Frontal cortex (tissue), 4 donors: ENCODE measurements around the gene PIMREG. TPM values are rescaled to one million over a fixed set of nuclear protein-coding genes. Genes with fewer than 3 reads are reported as not detected.
"Not testable (repeated sequence)": the region's sequence is repeated elsewhere in the genome, so short reads cannot be mapped to it uniquely, and the experiment has no call there.

Experiments
- DNase-seq, 2 donors: peaks; one replicate each; pipeline ENCODE4 v3.0.0; 2012; ENCODE audit warnings: low spot score in 2 of 2
- FAIRE-seq: peaks from 2 replicates; lab custom pipeline; 2012; peaks lifted over from hg19 to GRCh38; lab: Jason Lieb, UNC
- total RNA-seq: library from RNA; depleted of rRNA; stranded (reverse); fragments of >200 nt; gene quantifications from one replicate; pipeline ENCODE4 v1.2.3, GENCODE V29; 2014
- donor health status: control.
- donor health status: control.
- donor health status: control.

Gene PIMREG
- total RNA-seq, 1 donor from 2014 or later: 4.1 TPM

GRCh38 chr17:6474906-6475305 is 30.7 kb downstream of the PIMREG start:
- FAIRE-seq (no peak), DNase-seq (no peak)

DNA sequence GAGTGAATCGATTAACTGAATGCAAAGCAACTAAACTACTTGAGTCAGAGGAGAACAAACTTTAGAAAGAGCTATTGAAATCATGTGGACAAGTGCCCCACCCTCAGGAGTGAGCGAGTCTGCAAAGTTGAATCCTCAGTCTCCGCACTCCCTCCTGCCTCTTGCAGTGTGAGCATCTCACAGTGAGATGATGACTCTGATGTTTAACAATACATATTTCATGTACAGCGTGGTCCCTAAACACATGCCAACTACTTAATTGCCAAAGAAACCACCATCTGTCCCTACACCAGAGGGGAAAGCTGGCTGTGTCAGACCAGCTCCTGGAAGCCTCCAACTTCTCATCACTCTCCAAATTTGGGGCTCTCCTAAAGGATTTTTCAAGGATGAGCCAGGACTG is 31.2 kb downstream of the PIMREG start:
- FAIRE-seq (no peak), DNase-seq (no peak)

DNA sequence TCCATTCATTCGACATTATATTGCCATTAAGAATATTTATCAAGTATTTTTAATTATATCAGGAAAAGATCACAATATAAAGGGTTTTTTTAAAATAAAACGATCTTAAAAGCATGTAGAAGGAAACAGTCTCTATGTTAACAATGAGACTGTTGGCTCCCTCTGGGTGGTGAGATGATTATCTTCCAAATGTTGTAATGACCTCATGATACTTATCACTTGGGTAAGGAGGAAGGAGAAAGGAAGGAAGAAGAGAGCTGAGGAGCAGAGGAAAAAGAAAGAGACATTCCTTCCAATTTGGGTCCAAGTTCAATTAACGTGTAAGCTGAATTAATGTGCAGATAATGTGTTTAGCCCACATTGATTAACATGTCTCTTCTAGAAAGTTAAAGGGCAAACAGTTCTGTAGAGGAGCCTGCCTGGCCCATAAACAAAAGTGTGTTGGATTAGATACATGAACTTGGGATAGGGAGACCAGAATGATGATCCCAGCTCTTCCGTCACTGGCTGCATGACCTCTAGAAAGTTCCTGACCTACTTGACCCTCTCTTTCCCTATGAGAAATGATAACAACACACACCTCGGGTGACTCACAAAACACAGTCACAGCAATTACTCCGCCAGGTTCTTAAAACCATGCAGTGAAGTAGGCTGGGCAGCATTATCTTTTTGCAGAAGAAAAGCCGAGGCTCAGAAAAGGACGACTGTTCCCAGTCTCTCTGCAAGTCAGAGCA is 32.0 kb downstream of the PIMREG start:
- FAIRE-seq: no peak

DNA sequence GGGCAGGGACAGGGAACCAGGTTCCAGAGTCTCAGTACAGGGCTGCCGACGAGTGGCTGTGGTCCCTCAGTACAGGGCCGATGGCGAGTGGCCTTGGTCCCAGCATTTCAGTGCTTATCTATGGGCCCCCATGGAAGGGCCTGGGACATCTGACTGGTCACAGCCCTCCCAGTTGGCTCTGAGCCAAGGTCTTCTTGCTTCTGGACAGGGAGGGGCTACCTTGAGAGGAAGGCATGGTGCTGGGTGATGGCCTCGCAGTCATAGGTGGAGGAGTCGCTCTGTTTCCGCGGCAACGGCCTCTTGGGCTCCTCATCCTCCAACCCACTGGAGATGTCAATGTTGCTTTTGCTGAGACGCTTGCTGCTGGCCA is 32.5 kb downstream of the PIMREG start:
- no peak for FAIRE-seq
- no peak for DNase-seq

More for the DNA sequence above, 32.0 kb downstream of the PIMREG start:
- DNase-seq: no peak

DNA sequence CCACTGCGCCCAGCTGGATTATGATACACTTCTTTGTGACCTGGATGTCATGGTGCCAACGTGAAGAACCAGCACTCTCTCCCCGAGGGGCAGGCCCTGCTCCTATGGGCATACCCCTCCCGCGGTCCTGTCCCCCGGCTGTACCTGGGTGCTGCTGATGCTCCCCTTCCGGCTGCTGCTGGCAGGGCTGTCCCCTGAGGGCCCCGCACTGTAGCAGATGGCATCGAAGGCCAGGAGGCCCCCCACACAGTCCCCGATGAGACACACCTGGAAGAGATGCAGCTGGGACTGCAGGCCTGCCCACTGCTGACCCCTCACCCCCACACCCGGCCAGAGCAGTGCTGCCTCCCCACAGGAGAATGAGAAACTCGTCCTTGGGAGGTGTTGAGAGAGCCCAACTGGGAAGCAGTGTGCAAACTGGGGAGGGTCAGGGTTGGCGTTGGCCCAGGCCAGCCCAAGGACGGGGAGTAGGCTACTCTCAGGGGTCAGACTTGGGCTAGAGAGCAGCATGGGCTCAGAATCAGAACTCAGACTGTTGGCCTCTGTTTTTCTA is 33.7 kb downstream of the PIMREG start:
- DNase-seq: no peak

GRCh38 chr17:6478486-6478885 is 34.2 kb downstream of the PIMREG start:
- FAIRE-seq: no peak
- DNase-seq: no peak

More for the DNA sequence above, 33.7 kb downstream of the PIMREG start:
- no peak for FAIRE-seq

DNA sequence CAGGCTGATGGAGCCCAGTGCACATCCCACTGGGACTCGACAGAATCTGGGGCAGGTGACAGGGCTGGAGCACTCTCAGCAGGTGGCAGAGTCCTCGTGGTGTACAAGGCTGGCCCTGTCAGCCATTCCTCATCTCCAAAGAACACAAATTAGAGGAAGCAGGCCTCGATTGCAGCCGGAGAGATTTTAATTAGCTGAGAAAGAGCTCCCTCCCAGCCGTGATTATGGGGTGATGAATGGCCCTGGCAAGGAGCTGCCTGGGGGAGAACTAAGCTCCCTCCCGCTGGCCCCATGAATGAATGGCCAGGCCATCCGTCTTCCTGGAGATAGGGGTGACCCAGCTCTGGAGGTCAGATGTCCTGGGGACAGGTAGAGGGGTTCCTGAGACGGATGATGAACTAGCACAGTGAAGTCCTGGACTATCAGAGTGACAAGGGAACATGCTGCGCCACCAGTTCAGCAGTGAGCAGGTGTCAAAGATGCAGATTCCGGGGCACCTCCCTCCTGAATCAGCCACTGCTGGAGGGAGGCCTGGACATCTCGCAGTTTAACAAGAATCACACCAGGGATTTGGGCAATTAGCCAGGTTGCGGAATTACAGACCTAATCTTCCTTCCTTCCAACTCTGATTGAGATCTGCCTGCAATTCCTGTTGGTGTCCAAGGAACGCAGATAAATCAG is 35.5 kb downstream of the PIMREG start:
- no peak for DNase-seq
- FAIRE-seq: no peak

GRCh38 chr17:6480303-6480675 is 36.0 kb downstream of the PIMREG start:
- DNase-seq: no peak
- no peak for FAIRE-seq

DNA sequence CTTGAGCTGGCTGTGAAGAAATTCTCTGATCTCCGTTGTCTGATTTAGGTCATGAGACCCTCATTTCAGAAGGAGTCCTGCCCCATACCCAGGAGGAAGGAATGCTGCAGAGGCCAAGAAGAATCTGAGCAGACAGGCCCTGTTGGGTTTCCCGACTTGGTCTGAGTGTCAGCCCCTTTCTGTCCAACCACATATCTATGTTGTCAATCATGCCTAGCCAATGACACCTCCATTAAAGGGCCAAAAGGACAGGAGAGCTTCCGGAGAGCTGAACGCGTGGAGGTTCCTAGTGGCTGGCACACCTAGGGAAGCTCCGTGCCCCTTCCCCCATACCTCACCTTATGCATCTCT is 37.8 kb downstream of the PIMREG start:
- no peak for FAIRE-seq

DNA sequence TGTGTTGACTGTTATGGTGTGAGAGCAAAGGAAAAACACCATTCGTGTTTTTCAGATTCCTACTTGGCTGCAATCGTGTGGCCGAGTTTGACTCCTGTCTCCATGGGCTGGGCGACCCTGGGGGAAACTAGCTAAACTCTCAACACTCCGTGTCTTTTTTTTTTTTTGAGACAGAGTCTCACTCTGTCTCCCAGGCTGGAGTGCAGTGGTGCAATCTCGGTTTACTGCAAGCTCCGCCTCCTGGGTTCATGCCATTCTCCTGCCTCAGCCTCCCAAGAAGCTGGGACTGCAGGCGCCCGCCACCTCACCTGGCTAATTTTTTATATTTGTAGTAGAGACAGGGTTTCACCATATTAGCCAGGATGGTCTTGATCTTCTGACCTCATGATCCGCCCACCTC is 38.5 kb downstream of the PIMREG start:
- DNase-seq, FAIRE-seq: not testable (repeated sequence)

More for the DNA sequence above, 37.8 kb downstream of the PIMREG start:
- no peak for DNase-seq

GRCh38 chr17:6483507-6483906 is 39.3 kb downstream of the PIMREG start:
- DNase-seq (no peak), FAIRE-seq (no peak)

DNA sequence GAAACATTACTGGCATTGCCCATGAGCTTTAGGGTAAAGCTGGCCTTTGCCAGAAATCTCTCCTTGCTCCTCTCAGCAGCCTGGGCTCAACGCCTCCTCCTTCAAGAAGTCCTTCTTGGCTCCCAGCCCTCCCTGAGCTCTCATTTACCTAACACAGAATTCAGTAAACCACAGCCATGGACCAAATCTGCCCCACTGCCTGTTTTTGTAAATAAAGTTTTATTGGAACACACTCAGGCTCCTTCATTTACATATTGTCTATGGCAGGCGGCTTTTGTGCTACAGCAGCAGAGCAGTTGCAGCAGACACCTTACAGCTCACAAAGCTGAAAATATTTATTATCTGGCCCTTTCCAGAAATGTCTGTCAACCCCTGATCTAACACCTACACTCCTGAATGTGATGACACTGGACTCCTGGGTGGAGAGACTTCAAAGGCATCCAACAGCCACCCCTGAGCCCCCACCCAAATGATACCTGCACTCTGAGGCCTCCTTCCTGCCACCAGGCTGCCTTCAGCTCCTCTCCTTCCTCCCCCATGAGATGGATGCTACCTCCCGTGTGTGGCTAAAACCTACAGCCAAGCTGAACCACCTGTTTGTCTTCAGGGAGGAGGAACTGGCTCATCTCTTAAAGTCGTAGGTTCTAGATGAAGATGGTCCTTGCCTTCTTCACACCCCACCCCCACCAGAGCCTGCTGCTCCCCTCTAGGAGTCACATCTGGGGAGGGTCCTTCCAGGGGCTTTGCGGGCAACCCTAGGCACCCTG is 41.6 kb downstream of the PIMREG start:
- FAIRE-seq (no peak), DNase-seq (no peak)

DNA sequence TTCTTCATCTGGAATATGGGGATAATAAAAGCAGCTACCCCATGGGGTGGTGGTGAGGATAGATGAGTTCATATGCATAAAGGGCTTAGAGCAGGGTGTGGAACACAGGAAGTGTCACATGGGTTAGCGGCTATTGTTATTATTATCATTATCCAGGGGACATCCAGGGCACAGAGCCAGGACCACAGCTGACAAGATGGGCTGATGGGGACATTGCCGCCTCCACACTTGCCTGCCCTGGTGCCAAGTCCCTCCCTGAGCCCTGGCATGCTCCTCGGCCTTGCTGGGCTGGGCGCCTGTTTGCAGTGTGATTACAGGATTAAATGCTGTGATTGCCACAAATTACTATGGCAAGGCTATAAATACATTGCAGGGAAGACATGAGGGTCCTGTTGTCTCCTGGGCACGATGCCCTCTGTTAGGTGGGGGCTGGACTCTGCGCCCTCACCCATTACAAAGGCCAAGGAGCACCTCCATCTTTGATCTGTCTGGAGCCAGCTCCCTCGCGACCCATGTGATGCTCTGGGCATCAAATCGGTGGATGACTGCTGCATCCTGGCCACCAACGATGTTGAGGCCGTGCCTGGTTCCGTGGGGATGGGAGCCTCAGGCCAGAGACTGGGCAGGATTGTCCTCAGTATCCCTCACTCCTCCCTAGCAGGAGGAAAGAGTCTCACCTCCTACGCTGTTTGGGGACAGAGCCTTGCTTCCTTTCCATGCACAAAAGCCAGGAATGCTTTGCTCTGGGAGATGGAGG is 43.2 kb downstream of the PIMREG start:
- DNase-seq (no peak), FAIRE-seq (no peak)

- DNase-seq (no peak), FAIRE-seq (no peak)
Measured at GRCh38 chr17:6488008-6488539, 43.8 kb downstream of the PIMREG start.

GRCh38 chr17:6489016-6489550 is 44.8 kb downstream of the PIMREG start:
- DNase-seq: no peak
- no peak for FAIRE-seq

DNA sequence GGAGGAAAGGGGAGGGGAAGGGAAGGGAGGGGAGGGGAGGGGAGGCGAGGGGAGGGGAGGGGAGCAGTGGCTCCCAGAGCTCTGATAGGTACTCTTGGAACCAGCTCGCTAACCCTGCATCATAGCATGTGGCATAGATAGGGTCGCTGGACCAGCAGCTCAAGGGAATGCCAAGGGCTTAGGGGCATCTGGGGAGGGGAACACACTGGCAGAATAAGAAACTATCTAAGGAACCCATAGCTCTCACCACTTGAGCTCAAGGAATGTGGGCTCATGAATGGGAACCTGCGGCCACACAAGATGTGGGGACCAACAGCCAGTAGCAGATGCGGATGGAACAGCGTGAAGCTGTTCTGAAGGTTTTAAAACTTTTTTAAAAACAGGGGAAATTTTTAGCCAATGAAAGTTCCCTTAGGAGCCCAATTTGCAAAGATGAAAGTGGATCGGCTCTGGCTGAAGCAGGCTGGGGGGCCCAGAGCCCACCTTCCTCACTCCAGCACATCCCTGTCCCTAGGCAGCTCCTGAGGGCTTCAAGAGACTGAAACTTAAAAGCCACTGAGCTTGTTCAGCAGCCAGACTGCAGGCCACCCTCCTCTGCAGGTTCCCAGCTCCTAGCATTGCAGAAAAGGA is 46.9 kb downstream of the PIMREG start:
- FAIRE-seq: no peak
- DNase-seq: no peak

DNA sequence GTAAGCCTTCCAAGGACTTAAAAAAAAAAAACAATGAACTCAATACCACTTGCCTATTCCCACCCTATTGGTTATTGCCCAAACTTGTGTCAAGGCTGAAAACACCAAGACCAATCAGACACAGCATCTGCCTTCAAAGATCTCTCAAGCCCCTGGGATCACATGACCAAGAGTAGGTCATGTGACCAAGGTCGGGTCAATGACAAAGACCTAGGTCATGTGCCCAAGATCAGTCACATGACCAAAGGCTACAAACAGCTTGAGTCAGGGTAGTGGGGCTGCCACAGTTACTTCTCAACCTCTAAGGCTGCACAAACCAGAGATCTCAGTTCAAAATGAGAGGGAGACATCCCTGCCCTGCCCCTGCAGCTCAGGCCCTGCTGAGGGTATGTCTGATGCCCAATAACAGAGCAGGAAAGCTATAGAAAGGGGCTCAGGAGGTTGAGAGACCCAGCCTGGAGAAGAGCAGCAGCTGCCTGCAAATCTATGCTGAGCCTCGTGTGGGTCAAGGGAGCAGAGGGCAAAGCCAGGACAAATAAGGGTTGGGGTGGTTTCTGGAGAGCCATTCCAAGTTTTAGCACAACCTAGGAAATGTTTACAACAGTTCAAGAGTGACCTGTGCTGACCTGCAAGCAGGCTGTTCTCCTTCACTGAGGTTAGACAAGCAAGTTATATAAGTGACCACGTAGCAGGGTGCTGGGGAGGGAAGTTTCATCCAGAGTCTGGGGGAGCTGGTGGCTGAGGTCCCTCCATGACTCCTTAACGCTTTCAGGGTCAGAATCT is 48.8 kb downstream of the PIMREG start:
- DNase-seq (no peak), FAIRE-seq (no peak)

DNA sequence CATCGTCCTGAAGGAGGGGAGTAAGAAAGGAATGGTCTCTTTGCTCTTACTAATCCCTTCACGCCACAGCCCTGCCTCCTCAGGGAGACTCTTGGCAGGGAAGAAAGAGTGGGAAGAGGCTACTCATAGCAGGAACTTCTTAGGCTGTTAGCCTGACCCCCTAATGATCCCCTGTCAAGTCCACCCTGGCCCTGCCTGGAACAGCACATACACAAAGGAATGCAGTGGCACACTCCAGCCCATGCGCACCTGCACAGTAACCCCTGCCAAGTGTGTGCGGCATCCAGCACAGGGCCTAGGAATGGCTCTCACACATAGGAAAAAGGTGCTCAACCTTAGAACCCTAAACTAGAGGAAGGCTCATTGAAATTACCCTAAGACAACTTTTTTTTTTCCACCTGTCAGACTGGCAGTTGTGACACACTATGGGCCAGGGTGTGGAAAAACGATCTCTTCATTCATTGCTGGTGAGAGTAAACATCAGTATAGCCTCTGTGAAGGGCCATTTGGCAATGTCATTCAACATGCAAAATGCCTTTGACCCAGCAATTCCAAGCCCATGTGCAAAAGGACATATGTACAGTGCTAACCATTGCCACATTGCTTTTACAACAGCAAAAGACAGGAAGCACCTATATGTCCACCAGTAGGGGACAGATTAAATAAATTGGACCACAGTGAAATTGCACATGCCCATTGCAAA is 50.1 kb downstream of the PIMREG start:
- no peak for DNase-seq
- FAIRE-seq: no peak
